GM12878 (cell line): ENCODE data around the gene ZNF775.
"Not testable (repeated sequence)": the region's sequence is repeated elsewhere in the genome, so short reads cannot be mapped to it uniquely, and the experiment has no call there.

Experiments
- FOS ChIP-seq: IDR thresholded peaks from 3 replicates; pipeline ENCODE4 v1.6.1; 2011; ENCODE audit warnings: borderline replicate concordance; ENCODE audit not compliant: insufficient read length; ENCODE audit errors: extremely low read depth
- NRF1 ChIP-seq: conservative IDR thresholded peaks from 2 replicates; pipeline ENCODE4 v1.6.1; 2011; ENCODE audit warnings: mild to moderate bottlenecking, low read depth, low read length, improper control_type of control experiment
- POLR2A ChIP-seq: IDR thresholded peaks from 2 replicates; pipeline ENCODE4 v1.6.1; 2011; ENCODE audit warnings: low read depth, mild to moderate bottlenecking, low read length
- SUZ12 ChIP-seq: fragments of 200-600 bp; sonication (generic); IDR thresholded peaks from one replicate; pipeline ENCODE4 v1.6.1; 2018; ENCODE audit warnings: antibody characterized with exemption, mild to moderate bottlenecking; ENCODE audit not compliant: unreplicated experiment
- YY1 ChIP-seq: IDR thresholded peaks from 2 replicates; pipeline ENCODE4 v1.6.1; 2011; ENCODE audit warnings: low read depth, mild to moderate bottlenecking, low read length
- TF ChIP-seq, protein P1 (sequence below): IDR thresholded peaks from 2 replicates; pipeline ENCODE4 v1.6.1; 2011; ENCODE audit warnings: mild to moderate bottlenecking, low read depth, low read length, moderate library complexity; ENCODE audit not compliant: insufficient replicate concordance
- TF ChIP-seq, protein P2 (sequence below), 3 experiments: IDR thresholded peaks in 2 of 3; conservative IDR thresholded peaks in 1 of 3; 2 replicates each; pipeline ENCODE4 v1.5.1; 2011; ENCODE audit warnings: low read depth in 3 of 3, low read length in 3 of 3, mild to moderate bottlenecking in 3 of 3, control low read depth in 2 of 3, moderate library complexity in 2 of 3, inconsistent platforms in 1 of 3, mixed read lengths in 1 of 3; ENCODE audit not compliant: control insufficient read depth in 2 of 3, insufficient read depth in 1 of 3; ENCODE audit errors: extremely low read depth in 1 of 3

DNA sequence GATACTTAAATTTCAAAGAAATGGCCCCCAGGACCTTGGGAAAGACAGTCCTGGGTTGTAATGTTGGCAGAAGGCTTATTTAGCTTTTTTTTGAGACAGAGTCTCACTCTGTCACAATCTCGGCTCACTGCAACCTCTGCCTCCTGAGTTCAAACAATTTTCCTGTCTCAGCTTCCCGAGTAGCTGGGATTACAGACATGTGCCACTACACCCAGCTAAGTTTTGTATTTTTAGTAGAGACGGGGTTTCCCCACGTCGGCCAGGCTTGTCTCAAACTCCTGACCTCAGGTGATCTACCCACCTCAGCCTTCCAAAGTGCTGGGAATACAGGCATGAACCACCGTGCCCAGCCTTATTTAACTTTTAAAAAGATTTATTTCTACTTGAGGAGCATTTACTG is 6.8 kb downstream of the ZNF775 start:
- TF ChIP-seq SUZ12, YY1, NRF1, POLR2A, FOS: not testable (repeated sequence)
- TF ChIP-seq, protein P1, sequence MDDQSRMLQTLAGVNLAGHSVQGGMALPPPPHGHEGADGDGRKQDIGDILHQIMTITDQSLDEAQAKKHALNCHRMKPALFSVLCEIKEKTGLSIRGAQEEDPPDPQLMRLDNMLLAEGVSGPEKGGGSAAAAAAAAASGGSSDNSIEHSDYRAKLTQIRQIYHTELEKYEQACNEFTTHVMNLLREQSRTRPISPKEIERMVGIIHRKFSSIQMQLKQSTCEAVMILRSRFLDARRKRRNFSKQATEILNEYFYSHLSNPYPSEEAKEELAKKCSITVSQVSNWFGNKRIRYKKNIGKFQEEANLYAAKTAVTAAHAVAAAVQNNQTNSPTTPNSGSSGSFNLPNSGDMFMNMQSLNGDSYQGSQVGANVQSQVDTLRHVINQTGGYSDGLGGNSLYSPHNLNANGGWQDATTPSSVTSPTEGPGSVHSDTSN: not testable (repeated sequence)
- TF ChIP-seq, protein P2, sequence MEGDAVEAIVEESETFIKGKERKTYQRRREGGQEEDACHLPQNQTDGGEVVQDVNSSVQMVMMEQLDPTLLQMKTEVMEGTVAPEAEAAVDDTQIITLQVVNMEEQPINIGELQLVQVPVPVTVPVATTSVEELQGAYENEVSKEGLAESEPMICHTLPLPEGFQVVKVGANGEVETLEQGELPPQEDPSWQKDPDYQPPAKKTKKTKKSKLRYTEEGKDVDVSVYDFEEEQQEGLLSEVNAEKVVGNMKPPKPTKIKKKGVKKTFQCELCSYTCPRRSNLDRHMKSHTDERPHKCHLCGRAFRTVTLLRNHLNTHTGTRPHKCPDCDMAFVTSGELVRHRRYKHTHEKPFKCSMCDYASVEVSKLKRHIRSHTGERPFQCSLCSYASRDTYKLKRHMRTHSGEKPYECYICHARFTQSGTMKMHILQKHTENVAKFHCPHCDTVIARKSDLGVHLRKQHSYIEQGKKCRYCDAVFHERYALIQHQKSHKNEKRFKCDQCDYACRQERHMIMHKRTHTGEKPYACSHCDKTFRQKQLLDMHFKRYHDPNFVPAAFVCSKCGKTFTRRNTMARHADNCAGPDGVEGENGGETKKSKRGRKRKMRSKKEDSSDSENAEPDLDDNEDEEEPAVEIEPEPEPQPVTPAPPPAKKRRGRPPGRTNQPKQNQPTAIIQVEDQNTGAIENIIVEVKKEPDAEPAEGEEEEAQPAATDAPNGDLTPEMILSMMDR (IDR thresholded peaks at IDR 0.05 in 2 of 3, conservative IDR thresholded peaks at IDR 0.05 in 1 of 3; ENCODE audit: control insufficient read depth in 2 of 3, extremely low read depth in 1 of 3, insufficient read depth in 1 of 3, low read depth in 3 of 3, low read length in 3 of 3): not testable (repeated sequence)
